Liver (tissue), 3 donors: ENCODE data around the gene ZNF202.

Source experiments
- EGR1 ChIP-seq, 2 donors: IDR thresholded peaks; 2 replicates each; pipeline ENCODE4 v1.6.1; 2016 to 2018; ENCODE audit warnings: antibody characterized with exemption in 2 of 2, low read depth in 2 of 2
- GABPA ChIP-seq, 2 donors: IDR thresholded peaks in 1 of 2; conservative IDR thresholded peaks in 1 of 2; 2 replicates each; pipeline ENCODE4 v1.6.1; 2016; ENCODE audit warnings: antibody characterized with exemption in 2 of 2, mild to moderate bottlenecking in 1 of 2, moderate library complexity in 1 of 2
- HNF4G ChIP-seq: IDR thresholded peaks from 2 replicates; pipeline ENCODE4 v1.6.1; 2016; ENCODE audit warnings: antibody characterized with exemption
- RAD21 ChIP-seq, 2 donors: IDR thresholded peaks; 2 replicates each; pipeline ENCODE4 v1.6.1; 2016; ENCODE audit warnings: antibody characterized with exemption in 2 of 2, mild to moderate bottlenecking in 2 of 2
- RXRA ChIP-seq, 2 donors: IDR thresholded peaks; 2 replicates each; pipeline ENCODE4 v1.6.1; 2017 to 2018; ENCODE audit warnings: antibody characterized with exemption in 2 of 2, mild to moderate bottlenecking in 1 of 2
- SP1 ChIP-seq: IDR thresholded peaks from 2 replicates; pipeline ENCODE4 v1.6.1; 2018; ENCODE audit warnings: antibody characterized with exemption, mild to moderate bottlenecking
- TAF1 ChIP-seq: conservative IDR thresholded peaks from 2 replicates; pipeline ENCODE4 v1.6.1; 2016; ENCODE audit warnings: antibody characterized with exemption, mild to moderate bottlenecking
- YY1 ChIP-seq: IDR thresholded peaks from 2 replicates; pipeline ENCODE4 v1.6.1; 2016; ENCODE audit warnings: antibody characterized with exemption, mild to moderate bottlenecking
- TF ChIP-seq, protein P1 (sequence below): IDR thresholded peaks from 2 replicates; pipeline ENCODE4 v1.6.1; 2016; ENCODE audit warnings: antibody characterized with exemption, mild to moderate bottlenecking
- TF ChIP-seq, protein P2 (sequence below): fragments of 150-350 bp; IDR thresholded peaks from 2 replicates; pipeline ENCODE4 v1.5.1; 2017; ENCODE audit warnings: improper control_type of control experiment, low read depth, low read length; ENCODE audit not compliant: missing input control
- TF ChIP-seq, protein P3 (sequence below): IDR thresholded peaks from 2 replicates; pipeline ENCODE4 v1.6.1; 2016; ENCODE audit warnings: antibody characterized with exemption
- TF ChIP-seq, protein P4 (sequence below): IDR thresholded peaks from 2 replicates; pipeline ENCODE4 v1.6.1; 2016; ENCODE audit warnings: antibody characterized with exemption
- donor health status: healthy.
- donor health status: healthy.

DNA sequence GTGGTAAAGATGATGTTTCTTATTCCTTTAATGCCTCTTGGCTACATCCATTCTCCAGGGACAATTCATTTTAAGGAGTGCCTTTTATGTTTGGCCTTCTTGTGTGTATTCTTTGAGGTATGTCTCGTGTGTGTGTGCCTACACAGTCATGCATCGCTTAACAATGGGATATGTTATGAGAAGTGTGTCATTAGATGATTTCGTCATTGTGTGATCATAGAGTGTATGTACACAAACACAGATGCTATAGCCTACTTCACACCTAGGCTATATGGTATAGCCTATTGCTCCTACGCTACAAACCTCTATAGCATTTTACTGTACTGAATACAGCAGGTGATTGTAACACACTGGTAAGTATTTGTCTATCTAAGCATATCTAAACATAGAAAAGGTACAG is 23.0 kb downstream of the ZNF202 start:
- TF ChIP-seq, protein P1, sequence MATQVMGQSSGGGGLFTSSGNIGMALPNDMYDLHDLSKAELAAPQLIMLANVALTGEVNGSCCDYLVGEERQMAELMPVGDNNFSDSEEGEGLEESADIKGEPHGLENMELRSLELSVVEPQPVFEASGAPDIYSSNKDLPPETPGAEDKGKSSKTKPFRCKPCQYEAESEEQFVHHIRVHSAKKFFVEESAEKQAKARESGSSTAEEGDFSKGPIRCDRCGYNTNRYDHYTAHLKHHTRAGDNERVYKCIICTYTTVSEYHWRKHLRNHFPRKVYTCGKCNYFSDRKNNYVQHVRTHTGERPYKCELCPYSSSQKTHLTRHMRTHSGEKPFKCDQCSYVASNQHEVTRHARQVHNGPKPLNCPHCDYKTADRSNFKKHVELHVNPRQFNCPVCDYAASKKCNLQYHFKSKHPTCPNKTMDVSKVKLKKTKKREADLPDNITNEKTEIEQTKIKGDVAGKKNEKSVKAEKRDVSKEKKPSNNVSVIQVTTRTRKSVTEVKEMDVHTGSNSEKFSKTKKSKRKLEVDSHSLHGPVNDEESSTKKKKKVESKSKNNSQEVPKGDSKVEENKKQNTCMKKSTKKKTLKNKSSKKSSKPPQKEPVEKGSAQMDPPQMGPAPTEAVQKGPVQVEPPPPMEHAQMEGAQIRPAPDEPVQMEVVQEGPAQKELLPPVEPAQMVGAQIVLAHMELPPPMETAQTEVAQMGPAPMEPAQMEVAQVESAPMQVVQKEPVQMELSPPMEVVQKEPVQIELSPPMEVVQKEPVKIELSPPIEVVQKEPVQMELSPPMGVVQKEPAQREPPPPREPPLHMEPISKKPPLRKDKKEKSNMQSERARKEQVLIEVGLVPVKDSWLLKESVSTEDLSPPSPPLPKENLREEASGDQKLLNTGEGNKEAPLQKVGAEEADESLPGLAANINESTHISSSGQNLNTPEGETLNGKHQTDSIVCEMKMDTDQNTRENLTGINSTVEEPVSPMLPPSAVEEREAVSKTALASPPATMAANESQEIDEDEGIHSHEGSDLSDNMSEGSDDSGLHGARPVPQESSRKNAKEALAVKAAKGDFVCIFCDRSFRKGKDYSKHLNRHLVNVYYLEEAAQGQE, result no peak
- TF ChIP-seq SP1, result no peak
- TF ChIP-seq, protein P2, sequence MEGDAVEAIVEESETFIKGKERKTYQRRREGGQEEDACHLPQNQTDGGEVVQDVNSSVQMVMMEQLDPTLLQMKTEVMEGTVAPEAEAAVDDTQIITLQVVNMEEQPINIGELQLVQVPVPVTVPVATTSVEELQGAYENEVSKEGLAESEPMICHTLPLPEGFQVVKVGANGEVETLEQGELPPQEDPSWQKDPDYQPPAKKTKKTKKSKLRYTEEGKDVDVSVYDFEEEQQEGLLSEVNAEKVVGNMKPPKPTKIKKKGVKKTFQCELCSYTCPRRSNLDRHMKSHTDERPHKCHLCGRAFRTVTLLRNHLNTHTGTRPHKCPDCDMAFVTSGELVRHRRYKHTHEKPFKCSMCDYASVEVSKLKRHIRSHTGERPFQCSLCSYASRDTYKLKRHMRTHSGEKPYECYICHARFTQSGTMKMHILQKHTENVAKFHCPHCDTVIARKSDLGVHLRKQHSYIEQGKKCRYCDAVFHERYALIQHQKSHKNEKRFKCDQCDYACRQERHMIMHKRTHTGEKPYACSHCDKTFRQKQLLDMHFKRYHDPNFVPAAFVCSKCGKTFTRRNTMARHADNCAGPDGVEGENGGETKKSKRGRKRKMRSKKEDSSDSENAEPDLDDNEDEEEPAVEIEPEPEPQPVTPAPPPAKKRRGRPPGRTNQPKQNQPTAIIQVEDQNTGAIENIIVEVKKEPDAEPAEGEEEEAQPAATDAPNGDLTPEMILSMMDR, result no peak
- TF ChIP-seq, protein P3, sequence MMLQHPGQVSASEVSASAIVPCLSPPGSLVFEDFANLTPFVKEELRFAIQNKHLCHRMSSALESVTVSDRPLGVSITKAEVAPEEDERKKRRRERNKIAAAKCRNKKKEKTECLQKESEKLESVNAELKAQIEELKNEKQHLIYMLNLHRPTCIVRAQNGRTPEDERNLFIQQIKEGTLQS, result no peak
- TF ChIP-seq, protein P4, sequence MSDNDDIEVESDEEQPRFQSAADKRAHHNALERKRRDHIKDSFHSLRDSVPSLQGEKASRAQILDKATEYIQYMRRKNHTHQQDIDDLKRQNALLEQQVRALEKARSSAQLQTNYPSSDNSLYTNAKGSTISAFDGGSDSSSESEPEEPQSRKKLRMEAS, result no peak
- TF ChIP-seq TAF1, result no peak
- TF ChIP-seq YY1, result no peak
- TF ChIP-seq EGR1 (IDR thresholded peaks at IDR 0.05; ENCODE audit: low read depth in 2 of 2), result no peak
- no peak for TF ChIP-seq GABPA (IDR thresholded peaks at IDR 0.05 in 1 of 2, conservative IDR thresholded peaks at IDR 0.05 in 1 of 2)
- TF ChIP-seq RAD21 (IDR thresholded peaks at IDR 0.05), result no peak
- TF ChIP-seq HNF4G, result no peak
- TF ChIP-seq RXRA (IDR thresholded peaks at IDR 0.05), result no peak
